Pons (tissue), 1 donor: ENCODE measurements around the gene GFOD1.
A peak's percentile ranks its signal among the peaks of the same experiment; 100 is the strongest.
"Not testable (repeated sequence)": the region's sequence is repeated elsewhere in the genome, so short reads cannot be mapped to it uniquely, and the experiment has no call there.

Experiments
- DNase-seq: peaks from one replicate; pipeline ENCODE4 v3.0.0-alpha.2; 2016; ENCODE audit warnings: low spot score

The GFOD1 gene

GRCh38 chr6:13511913-13512717 lies 24.7 kb upstream of the GFOD1 start:
- no peak for DNase-seq

DNA sequence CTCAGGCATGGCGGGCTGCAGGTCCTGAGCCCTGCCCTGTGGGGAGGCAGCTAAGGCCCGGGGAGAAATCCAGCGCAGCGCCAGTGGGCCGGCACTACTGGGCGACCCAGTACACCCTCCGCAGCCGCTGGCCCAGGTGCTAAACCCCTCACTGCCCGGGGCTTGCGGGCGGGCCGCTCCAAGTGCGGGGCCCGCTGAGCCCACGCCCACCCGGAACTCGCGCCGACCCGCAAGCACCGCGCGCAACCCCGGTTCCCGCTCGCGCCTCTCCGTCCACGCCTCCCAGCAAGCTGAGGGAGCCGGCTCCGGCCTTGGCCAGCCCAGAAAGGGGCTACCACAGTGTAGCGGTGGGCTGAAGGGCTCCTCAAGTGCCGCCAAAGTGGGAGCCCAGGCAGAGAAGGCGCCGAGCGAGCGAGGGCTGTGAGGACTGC lies 23.8 kb upstream of the GFOD1 start:
- not testable (repeated sequence) for DNase-seq

- not testable (repeated sequence) for DNase-seq
These were observed 23.0 kb upstream of the GFOD1 start for GRCh38 chr6:13510433-13510832.

- no peak for DNase-seq
These were observed 21.6 kb upstream of the GFOD1 start for GRCh38 chr6:13508711-13509705.

DNA sequence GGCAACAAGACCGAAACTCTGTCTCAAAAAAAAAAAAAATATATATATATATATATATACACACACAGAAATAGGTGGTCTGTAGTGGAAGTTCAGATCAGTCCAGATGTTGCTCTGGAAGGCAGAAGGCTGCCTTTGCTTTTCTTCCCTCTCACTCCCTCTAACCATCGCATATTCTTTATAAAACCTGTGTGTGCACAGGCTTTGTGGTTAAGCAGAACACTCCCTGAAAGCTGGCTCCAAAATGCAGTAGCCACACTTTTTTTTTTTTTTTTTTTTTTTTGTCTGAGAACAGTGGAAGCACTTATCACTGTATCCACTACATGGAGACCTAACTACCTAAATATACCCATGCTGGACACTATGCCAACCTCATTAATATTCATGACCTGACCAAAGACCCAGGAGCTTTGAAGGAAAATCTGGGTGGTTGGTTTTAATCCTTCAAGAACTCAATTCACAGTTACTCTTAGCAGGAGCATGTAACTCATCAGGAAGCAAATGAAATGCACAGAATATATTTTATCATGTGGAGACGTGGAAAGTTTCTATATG lies 20.0 kb upstream of the GFOD1 start:
- no peak for DNase-seq

DNA sequence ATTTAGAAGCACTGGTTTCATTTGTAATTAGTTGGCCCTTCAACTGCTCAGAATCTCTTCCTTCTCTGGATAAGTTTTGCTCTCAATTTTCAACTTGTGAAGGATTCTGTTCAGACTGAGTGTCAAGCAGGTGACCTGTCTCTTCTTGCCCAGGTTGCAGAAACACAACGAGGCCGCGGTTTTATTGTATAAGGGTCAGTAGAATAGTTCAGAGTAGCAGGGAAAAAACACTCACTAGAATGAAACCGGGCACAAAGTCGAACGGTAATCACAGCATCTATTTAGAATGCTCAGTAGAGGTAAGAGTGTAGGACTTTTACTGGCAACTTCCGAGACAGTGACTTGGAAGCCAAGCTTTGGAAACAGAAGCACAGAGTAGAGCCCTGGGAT lies 17.9 kb upstream of the GFOD1 start:
- DNase-seq, result no peak

DNA sequence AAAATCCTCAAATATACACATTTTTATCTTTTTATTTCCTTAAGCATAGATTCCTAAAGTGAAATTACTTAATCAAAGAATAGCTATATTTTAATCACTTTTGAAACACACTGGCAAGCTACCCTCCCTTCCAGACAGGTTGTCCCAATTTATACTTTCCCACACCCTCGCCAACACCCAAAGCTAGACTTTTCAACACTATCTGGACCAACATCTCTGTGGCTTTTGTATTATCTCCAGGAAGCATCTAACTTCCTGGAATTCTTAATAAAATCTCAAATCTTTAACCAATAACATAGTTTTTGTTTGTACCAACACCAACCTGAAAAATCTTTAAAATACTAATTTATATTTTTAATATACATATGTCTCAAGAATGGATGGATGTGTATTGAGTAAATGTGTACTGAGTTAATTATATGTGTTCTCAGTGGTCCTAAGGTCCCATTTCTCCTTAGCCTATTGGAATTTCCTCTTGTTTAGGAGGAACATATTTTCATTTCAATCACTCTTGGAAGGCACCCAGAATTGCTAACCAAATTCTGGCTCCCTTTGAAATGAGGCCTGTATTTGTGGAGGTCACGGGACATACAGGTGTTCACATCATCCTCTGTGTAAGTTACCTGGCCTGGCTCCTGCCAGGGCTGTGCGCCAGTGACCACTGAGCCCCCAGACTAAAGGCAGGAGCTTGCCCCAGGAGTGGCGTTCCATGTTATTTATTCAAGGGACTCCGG lies 17.4 kb upstream of the GFOD1 start:
- no peak for DNase-seq

- DNase-seq, result no peak
These were observed 13.5 kb upstream of the GFOD1 start for GRCh38 chr6:13500915-13501314.

DNA sequence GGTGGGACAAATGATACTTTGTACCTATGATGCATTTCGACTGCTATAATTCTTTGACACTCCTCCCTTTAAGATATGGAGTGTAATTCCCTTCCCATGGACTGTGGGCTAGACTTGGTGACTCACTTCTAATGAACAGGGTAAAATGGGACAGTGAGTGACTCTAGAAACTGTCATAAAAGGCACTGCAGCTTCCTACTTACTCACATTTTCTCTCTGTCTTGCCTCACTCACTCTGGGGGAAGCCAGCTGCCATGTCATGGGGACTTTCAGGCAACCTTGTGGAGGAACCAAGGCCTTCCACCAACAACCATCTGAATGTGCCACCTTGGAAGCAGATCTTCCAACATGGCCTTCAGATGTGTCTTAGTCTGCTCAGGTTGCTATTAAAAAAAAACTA lies 12.9 kb upstream of the GFOD1 start:
- DNase-seq, result no peak

- DNase-seq, result no peak
These were observed 9.3 kb upstream of the GFOD1 start for GRCh38 chr6:13496513-13497190.

DNA sequence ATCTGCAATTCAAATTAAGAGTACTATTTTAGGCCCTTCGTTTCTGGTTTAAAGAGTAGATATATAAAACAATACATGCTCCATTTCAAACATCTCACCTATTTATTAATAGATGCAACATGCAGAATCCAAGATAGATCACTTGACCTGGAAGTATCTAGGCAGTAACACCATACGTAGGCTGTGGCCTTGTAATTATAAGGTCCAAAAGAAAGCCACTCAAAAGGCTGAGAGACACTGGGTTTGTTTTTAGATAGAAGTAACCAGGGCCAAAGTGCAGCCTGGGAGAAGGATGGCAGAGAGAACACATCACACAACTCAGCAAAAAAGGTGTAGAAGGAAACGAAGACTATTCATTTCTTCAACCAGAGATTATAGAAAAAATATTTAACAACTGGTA lies 8.4 kb upstream of the GFOD1 start:
- DNase-seq, result no peak

DNA sequence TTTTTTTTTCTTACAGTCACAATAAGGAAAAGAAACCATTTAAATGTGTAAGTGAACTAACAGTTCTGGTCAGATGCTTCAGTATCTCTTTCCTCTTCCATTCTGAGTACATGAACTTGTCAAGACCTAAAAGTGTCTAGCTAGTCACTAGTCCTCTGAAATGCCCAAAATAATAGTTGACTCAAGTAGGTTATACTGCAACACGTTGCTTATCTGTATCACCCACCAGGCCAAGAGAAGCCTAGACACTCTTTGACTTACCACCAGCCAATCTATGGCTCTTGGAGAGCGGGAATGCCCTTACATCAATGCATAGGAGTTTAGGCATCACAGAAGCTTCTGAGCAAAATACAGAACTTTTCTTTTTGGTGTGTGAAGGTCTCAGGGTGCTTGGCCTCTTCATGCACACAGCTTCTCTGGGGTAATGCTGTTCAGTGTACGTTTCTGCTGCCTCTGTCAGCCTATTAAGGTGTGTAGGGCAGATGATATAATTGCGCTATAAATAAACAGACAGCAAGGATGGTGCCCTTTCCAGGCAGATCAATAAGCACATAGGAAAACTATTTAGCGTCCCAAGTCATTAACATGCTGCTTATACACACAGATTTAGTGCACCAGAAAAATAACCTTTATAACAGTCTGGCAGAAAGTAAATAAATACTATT lies 7.8 kb upstream of the GFOD1 start:
- no peak for DNase-seq

- no peak for DNase-seq
These were observed 6.7 kb upstream of the GFOD1 start for GRCh38 chr6:13494137-13494536.

DNA sequence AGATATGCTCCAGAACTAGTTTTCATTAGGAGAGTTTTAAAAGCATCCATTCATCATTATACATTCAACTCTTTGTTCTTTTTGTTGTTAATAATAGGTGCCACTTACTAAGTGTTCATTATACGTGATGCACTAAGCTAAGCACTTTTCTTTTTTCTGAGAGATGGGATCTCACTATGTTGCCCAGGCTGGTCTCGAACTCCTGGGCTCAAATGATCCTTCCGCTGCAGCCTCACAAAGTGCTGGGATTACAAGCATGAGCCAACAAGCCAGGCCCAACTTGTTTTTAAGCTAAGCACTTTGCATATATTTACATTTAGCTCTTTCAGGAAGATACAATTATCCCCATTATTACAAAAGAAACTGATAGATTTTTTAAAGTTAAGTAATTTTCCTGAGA lies 5.7 kb upstream of the GFOD1 start:
- DNase-seq, result no peak

- no peak for DNase-seq
These were observed 5.0 kb upstream of the GFOD1 start for GRCh38 chr6:13492357-13492756.

DNA sequence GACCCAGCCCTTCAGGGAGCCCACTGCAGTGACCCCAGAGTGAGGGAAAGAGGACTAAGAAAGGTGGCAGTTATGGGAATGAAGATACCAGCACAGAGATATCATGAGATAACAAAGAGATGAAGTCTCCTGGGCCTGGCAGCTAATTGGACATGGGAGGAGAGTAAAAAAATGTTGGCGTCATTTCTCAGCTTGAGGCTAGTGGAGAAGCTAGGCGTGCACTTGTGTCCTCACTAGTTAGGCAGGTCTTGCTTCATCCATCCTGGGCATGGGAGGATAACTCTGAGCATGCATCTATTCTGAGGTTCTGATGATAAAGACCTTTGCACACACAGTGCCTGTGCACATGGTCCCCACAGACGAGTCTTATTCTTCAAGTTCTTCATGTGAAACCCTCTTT lies 4.1 kb upstream of the GFOD1 start:
- no peak for DNase-seq

DNA sequence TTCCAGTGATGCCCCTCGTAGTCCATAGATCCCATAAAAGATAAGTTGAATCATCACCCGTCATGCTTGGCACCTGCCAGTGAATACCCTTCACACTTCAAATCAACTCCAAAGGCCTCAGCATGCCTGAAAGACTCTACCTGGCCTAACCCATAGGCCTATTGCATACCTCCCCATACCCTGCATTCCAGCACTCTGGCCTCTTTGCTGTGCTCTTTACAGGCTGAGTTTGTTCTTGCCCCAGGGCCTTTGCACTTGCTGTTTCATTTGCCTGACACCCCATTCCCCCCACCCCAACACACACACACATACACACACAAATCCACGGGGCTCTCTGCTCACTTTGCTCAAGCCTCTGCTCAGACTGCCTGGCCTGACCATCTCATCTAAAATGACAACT lies 3.0 kb upstream of the GFOD1 start:
- no peak for DNase-seq

DNA sequence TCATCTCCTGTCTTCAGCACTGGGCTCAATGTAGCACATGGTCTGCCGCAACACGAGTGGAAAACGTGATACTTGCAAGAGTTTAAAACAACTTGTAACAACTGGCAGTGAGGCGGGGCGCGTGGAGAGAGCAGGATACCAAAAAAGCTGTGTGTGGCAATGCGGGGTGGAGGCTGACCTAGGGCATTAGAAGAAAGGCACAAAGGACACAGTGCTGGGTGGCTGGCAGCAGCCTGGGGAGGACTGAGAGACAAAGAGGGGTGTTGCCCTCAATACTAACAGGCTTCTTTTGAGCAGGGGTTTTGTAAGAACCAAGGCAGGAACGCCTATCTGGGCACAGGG lies 1.5 kb upstream of the GFOD1 start:
- no peak for DNase-seq

- DNase-seq, result no peak
These were observed 855 bp upstream of the GFOD1 start for GRCh38 chr6:13488015-13488895.

GRCh38 chr6:13486679-13487121 lies 700 bp downstream of the GFOD1 start:
- peak; percentile 25 for DNase-seq
